ENCODE measurements around the gene IAH1.

- no peak for TF ChIP-seq RBFOX2 (IDR thresholded peaks at IDR 0.05; ENCODE audit: low read depth, low read length)
- no peak for TF ChIP-seq EZH2 (IDR thresholded peaks at IDR 0.05; ENCODE audit: borderline replicate concordance, low read depth, low read length)
- no peak for TF ChIP-seq EP300 (IDR thresholded peaks at IDR 0.05; ENCODE audit: low read length)
- no peak for TF ChIP-seq GABPA (tag; conservative IDR thresholded peaks at IDR 0.05; ENCODE audit: low read depth)
- TF ChIP-seq ARID3B (CRISPR knock-in tag; IDR thresholded peaks at IDR 0.05; ENCODE audit: borderline replicate concordance), result no peak
- no peak for TF ChIP-seq EWSR1 (IDR thresholded peaks at IDR 0.05; ENCODE audit: borderline replicate concordance, low read depth, partially characterized antibody)
- no peak for TF ChIP-seq DIDO1 (tag; IDR thresholded peaks at IDR 0.05; ENCODE audit: low read depth)
- TF ChIP-seq BCLAF1 (IDR thresholded peaks at IDR 0.05; ENCODE audit: borderline replicate concordance in 1 of 2, control insufficient read depth in 1 of 2, low read depth in 2 of 2, low read length in 1 of 2), result no peak
Observed at GRCh38 chr2:9463698-9464034, 10.7 kb upstream of the IAH1 start.

Data from K562 (cell line).